Metanephros (tissue), 2 donors: ENCODE measurements around the gene SFPQ. TPM values are rescaled to one million over a fixed set of nuclear protein-coding genes. Genes with fewer than 3 reads are reported as not detected.

Experiments used
- small RNA-seq: library from RNA; depleted of rRNA; stranded (forward); fragments of <200 nt; gene quantifications from one replicate; pipeline ENCODE3, GENCODE V24; 2014; ENCODE audit warnings: low replicate concordance
- total RNA-seq: library from RNA; depleted of rRNA; stranded (reverse); fragments of >200 nt; gene quantifications from one replicate; pipeline ENCODE4 v1.2.3, GENCODE V29; 2014

The SFPQ gene
- total RNA-seq, result 220 TPM

GRCh38 chr1:35192853-35193664, at the start of gene SFPQ:
SFPQ (minus strand) TSS chr1:35193145; CDS start chr1:35193049, 96 bp downstream.

Small RNA genes lying within 50 kb of the gene (small RNA-seq; reads per million reads assigned to genes)
- not detected for gene RF00019

Other genes with a start within 250 kb of the SFPQ start
- gene TMEM35B, start 207.8 kb downstream of the SFPQ start, total RNA-seq, result 29.0 TPM
- 19.4 TPM for gene ZMYM6, start 161.2 kb downstream of the SFPQ start, total RNA-seq
- 25.1 TPM for gene ZMYM1, start 113.8 kb downstream of the SFPQ start, total RNA-seq
- 51.0 TPM for gene ZMYM4, start 75.6 kb upstream of the SFPQ start, total RNA-seq